ENCODE measurements around the gene LNPK.
"Not testable (repeated sequence)": the region's sequence is repeated elsewhere in the genome, so short reads cannot be mapped to it uniquely, and the experiment has no call there.

Gene LNPK

DNA sequence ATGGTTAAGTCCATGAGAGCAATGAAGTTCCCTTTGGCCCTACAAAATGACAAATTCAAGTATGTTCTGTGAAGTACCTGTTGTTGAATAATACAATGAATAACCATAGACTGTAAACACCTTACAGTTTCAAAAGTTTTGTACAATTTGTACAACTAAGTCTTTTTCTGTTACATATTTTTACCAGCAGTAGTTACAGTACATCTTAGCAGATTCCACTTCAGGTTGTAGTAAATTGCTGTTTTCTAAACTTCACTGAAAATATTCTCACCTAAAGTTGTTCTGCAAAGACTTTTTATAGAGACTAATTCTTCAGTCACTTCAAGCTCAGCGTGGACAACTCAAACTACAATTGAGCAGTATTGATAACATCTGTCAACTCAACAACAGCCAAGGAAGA, 28.7 kb downstream of the LNPK start:
- DNase-seq (ENCODE audit: low read depth in 2 of 2) = no peak

DNA sequence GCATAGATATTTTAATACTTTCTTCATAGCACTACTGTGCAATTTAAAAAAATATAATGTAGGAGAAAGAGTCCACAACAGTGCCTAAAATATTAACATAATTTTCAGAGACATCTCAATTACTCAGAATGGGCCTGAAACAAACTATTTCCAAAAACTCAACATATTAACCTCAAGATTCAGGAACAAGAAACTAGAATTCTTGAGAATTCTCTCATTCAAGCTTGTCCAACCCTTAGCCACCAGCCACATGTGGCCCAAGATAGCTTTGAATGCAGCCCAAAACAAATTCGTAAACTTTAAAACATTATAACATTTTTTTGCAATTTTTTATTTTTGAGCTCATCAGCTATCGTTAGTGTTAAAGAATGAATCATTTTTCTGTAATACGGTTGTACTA, 35.2 kb downstream of the LNPK start:
- no peak for DNase-seq (ENCODE audit: low read depth in 2 of 2)

DNA sequence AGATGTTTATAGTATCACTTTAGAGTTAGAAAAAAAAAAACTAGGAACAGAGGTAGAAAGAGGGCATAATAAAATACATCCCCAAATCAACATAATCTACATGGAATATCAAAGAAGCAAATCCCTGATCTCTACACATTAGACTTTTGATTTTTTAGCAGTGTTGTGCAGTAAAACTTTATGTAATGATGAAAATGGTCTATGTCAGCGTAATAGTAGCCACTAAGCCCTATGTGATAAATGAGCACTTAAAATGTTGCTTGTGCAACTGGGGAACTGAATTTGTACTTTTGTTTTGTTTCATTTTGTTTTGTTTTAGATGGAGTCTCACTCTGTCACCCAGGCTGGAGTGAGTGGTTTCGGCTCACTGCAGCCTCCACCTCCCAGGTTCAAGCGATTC, 36.3 kb downstream of the LNPK start:
- no peak for DNase-seq (ENCODE audit: low read depth in 2 of 2)

GRCh38 chr2:175964195-175964594, 37.9 kb downstream of the LNPK start:
- DNase-seq (ENCODE audit: low read depth in 2 of 2) = no peak

GRCh38 chr2:175963171-175963570, 38.9 kb downstream of the LNPK start:
- not testable (repeated sequence) for DNase-seq (ENCODE audit: low read depth in 2 of 2)

DNA sequence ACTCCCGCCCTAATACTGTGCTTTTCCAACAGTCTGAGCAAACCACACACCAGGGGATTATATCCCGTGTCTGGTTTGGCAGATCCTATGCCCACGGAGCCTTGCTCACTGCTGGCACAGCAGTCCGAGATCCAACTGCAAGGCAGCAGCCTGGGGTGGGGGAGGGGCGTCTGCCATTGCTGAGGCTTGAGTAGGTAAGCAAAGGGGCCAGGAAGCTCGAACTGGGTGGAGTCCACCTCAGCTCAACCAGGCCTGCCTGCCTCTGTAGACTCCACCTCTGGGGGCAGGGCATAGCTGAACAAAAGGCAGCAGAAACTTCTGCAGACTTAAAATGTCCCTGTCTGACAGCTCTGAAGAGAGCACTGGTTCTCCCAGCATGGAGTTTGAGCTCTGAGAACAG, 44.2 kb downstream of the LNPK start:
- DNase-seq (ENCODE audit: low read depth in 2 of 2) = no peak

GRCh38 chr2:175955136-175955535, 46.9 kb downstream of the LNPK start:
- DNase-seq (ENCODE audit: low read depth in 2 of 2) = no peak

DNA sequence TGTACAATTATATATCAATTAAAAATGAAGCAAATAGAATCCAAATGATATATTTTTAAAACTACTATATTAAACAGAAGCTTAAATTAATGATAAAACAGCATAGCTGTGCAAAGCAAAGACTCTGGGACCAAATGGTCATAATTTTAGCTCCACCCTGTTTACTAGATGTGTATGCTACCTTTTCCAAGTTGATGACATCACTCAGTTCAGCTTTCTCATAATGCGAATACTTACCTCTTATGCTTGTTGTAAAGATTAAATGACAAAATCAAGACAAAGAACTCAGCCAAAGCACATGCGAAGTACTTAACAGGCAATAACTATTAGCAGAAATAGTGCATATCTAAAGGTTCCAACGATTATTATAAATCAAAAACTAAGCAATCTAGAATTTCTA, 51.6 kb downstream of the LNPK start:
- DNase-seq (ENCODE audit: low read depth in 2 of 2) = no peak

DNA sequence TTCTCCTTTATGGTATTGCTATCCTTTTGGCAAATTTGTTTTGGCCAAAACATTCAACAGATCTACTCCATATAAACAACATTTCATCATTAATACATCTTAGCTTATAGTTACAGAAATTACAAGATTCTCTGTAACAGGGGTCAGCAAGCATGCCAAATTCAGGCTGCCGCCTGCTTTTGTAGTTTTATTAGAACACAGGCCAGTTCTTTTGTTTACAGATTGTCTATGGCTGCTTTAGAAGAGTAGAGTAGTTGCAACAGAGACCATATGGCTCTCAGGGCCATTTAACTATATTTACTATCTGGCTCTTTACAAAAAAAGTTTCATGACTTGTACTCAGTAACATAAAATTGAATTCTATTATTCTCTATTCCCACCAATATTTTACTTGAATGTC, 53.9 kb downstream of the LNPK start:
- no peak for DNase-seq (ENCODE audit: low read depth in 2 of 2)

GRCh38 chr2:175947073-175947472, 55.0 kb downstream of the LNPK start:
- no peak for DNase-seq (ENCODE audit: low read depth in 2 of 2)

DNA sequence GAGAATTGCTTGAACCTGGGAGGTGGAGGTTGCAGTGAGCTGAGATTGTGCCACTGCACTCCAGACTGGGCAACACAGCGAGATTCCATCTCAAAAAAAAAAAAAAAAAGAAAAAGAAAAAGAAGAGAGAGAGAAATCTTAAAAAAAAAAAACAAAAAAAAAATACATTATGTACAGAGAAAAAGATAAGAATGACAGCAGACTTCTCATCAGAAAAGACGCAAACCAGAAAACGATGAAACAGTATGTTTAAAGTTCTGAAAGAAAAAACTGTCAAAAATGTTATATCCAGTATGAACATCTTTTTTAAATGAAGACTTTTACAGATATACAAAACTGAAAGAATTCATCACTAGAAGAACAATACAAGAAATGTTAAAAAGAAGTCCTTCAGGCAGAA, 60.4 kb downstream of the LNPK start:
- DNase-seq (ENCODE audit: low read depth in 2 of 2) = no peak

- DNase-seq (ENCODE audit: low read depth in 2 of 2) = no peak
These were observed 64.9 kb downstream of the LNPK start for GRCh38 chr2:175937216-175937615.

GRCh38 chr2:175935289-175936181, 66.5 kb downstream of the LNPK start:
- DNase-seq (ENCODE audit: low read depth in 2 of 2) = no peak

DNA sequence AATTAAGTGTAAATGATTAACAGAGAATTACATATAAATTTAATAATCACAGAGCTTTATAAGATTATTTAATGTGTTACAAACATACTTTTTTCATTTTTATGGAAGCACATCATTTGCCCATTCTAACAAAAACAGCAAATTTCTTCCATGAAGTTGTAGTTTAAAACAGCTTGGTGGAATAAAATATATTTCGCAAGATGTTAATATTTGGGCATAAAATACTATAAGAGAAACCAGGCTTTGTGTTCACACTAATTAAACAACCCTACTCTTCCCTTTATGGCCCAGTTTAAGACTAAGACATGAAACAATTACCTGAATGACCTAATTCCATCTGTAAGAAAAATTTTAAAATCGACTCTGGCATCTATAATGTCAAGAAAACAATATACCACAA, 69.4 kb downstream of the LNPK start:
- no peak for DNase-seq (ENCODE audit: low read depth in 2 of 2)

DNA sequence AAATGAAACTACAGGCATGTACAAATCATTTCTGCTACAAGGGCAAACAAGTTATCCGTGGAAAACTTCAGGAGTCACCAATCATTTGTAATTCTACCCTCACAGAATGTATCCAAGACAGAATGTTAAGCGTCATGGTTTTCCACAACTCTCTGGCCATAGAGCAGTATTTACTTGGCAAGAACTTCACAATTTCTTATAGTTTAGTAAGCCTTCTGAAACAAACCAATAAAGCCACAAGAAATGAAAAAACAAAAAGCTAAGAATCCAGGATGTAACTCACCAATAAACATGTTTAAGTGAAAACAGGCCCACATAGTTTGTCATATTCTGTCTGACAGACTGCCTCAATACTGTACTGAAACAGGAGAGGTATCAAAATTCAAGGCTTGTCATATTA, 70.3 kb downstream of the LNPK start:
- DNase-seq (ENCODE audit: low read depth in 2 of 2) = no peak

DNA sequence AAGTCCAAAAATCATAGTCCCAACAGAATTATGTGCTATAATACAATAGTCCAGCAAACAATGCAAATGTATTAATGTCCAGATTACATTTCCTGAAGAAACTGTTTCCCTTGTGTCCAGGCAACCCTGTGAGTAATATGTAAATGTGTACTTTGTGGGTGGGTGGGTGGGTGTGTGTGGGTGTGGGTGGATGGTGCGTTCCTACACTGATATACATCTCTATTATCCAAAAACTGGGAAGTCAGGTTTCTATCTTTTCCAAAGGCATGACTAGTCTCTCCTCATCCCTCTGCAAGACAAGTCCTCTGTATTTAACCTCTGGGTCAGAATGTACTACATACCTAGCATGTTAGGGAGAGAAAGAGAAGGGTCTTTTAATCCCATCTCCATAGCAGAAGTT, 71.6 kb downstream of the LNPK start:
- DNase-seq (ENCODE audit: low read depth in 2 of 2) = no peak

- DNase-seq (ENCODE audit: low read depth in 2 of 2) = no peak
These were observed 72.2 kb downstream of the LNPK start for GRCh38 chr2:175929850-175930249.

DNA sequence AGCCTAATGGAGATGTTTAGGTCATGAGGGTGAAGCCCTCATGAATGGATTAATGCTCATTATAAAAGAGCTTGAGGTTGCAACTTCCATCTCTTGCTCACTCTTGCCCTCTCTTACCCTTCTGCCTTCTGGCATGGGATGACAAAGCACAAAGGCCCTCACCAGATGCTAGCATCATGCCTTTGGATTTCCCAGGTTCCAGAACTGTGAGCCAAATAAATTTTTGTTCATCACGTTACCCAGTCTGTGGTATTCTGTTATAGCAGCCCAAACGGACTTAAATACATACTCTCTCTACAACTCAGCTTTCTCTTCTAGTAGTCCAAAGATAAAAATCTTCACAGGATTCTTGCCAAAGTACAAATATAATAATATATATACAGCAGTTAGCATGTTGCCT, 75.8 kb downstream of the LNPK start:
- no peak for DNase-seq (ENCODE audit: low read depth in 2 of 2)

DNA sequence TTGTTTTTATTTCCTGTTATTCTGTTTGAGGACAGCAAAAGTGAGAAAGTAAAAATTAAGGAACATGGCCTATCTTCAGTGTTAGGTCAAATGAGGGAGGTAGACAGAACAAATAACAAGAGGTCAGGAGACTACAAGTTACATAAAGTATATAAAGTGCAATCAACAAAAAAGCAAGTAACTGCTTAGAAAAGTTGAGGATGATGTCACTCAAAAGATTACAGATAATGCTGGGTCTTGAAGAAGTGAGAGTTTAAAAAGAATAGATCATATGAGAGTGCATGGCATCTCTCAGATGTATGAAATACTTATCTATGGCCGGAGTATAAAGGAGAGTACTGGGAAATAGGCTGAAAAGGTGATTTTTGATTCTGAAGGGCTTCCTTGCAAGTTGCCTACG, 79.9 kb downstream of the LNPK start:
- no peak for DNase-seq (ENCODE audit: low read depth in 2 of 2)

- DNase-seq (ENCODE audit: low read depth in 2 of 2) = no peak
These were observed 83.1 kb downstream of the LNPK start for GRCh38 chr2:175918935-175919334.

DNA sequence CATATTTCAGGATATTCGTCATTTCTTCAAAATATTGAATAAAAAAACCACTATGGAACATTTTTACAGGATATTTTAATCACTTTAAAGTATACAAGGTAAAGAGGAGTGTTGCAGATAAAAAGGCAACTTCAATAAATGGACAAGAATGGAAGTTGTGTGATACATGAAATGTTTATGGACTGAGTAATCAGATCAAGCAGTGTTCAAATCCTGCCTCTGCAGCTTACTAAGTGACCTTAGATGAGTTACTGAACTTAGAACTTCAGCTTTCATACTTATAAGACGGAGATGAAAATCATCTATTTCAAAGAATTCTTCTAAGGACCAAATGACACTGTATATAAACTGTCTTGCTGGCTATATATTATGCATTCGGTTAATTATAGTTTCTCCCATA, 87.2 kb downstream of the LNPK start:
- DNase-seq (ENCODE audit: low read depth in 2 of 2) = no peak

- DNase-seq (ENCODE audit: low read depth in 2 of 2) = not testable (repeated sequence)
These were observed 88.0 kb downstream of the LNPK start for GRCh38 chr2:175913849-175914743.

GRCh38 chr2:175913267-175913666, 88.8 kb downstream of the LNPK start:
- DNase-seq (ENCODE audit: low read depth in 2 of 2) = not testable (repeated sequence)
